GM13977 (cell line): ENCODE measurements around the gene SNX8.
A peak's percentile ranks its signal among the peaks of the same experiment; 100 is the strongest.

ENCODE experiments used
- DNase-seq: peaks from one replicate; pipeline ENCODE4 v3.0.0; 2012; ENCODE audit warnings: low spot score
- in situ Hi-C: fragments of 300-500 bp; cut with MboI; formaldehyde crosslinking; loops from one replicate; pipeline ENCODE4 v1.12.0; 2022; ENCODE audit warnings: low sequenced_read_pairs, low pct_unique_long_range_greater_than_20kb, mixed read lengths, inconsistent platforms; ENCODE audit not compliant: unreplicated experiment
- TF ChIP-seq, protein P1 (sequence below): IDR thresholded peaks from 2 replicates; pipeline ENCODE4 v1.5.1; 2012; ENCODE audit warnings: mild to moderate bottlenecking, control low read depth; ENCODE audit not compliant: insufficient read depth; ENCODE audit errors: extremely low read depth, missing control alignments

SNX8 gene

GRCh38 chr7:2231992-2232765, 82.1 kb downstream of the SNX8 start:
- in situ Hi-C loops = loop anchor here (10.0 kb wide), 1 partner anchor 113 kb away; no protein-coding TSS in a partner anchor
- DNase-seq = peak; percentile 54
- TF ChIP-seq, protein P1, sequence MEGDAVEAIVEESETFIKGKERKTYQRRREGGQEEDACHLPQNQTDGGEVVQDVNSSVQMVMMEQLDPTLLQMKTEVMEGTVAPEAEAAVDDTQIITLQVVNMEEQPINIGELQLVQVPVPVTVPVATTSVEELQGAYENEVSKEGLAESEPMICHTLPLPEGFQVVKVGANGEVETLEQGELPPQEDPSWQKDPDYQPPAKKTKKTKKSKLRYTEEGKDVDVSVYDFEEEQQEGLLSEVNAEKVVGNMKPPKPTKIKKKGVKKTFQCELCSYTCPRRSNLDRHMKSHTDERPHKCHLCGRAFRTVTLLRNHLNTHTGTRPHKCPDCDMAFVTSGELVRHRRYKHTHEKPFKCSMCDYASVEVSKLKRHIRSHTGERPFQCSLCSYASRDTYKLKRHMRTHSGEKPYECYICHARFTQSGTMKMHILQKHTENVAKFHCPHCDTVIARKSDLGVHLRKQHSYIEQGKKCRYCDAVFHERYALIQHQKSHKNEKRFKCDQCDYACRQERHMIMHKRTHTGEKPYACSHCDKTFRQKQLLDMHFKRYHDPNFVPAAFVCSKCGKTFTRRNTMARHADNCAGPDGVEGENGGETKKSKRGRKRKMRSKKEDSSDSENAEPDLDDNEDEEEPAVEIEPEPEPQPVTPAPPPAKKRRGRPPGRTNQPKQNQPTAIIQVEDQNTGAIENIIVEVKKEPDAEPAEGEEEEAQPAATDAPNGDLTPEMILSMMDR = no peak

DNA sequence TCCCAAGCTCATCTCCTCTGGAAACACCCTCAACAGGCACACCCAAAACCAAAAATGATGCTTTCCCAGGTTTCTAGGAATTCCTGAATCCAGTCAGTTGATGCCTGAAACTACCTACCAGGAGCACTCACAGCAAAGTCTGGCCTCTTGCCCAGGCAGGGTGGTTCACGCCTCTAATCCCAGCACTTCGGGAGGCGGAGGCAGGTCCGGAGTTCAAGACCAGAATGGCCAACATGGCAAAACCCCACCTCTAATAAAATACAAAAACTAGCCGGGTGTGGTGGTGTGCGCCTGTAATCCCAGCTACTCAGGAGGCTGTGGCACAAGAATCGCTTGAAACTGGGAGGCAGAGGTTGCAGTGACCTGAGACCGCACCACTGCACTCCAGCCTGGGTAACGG, 83.4 kb downstream of the SNX8 start:
- TF ChIP-seq, protein P1 = no peak
- no peak for DNase-seq
- in situ Hi-C loops = loop anchor here (10.0 kb wide), 1 partner anchor 114 kb away; no protein-coding TSS in a partner anchor

- TF ChIP-seq, protein P1 = no peak
- in situ Hi-C loops = loop anchor here (10.0 kb wide), 1 partner anchor 115 kb away; no protein-coding TSS in a partner anchor
These were observed 84.0 kb downstream of the SNX8 start for GRCh38 chr7:2230226-2230625.

DNA sequence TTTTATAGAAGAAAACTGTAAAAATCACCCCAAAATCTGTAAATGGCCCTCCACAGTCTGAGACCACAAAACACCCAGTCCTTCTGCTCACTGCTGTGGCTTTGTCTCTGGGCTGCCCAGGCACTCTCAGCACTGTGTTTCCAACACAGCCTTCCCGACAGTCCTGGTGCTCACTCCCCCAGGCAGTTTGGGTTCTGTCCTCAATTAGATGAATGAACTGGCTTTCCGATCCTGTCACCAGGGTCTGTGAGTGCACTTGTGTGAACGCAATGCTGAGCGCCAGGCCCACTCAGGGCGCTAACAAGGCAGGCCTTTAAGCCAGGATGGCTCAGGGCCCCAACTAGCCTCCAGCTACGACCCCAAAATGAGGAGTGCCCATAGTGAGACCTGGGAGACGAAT, 84.8 kb downstream of the SNX8 start:
- TF ChIP-seq, protein P1 = no peak
- in situ Hi-C loops = no loop called here

More at GRCh38 chr7:2230226-2230625, 84.0 kb downstream of the SNX8 start:
- DNase-seq = no peak

GRCh38 chr7:2228921-2229320, 85.3 kb downstream of the SNX8 start:
- no peak for DNase-seq
- TF ChIP-seq, protein P1 = no peak
- in situ Hi-C loops = no loop called here

More for the DNA sequence above, 84.8 kb downstream of the SNX8 start:
- no peak for DNase-seq

DNA sequence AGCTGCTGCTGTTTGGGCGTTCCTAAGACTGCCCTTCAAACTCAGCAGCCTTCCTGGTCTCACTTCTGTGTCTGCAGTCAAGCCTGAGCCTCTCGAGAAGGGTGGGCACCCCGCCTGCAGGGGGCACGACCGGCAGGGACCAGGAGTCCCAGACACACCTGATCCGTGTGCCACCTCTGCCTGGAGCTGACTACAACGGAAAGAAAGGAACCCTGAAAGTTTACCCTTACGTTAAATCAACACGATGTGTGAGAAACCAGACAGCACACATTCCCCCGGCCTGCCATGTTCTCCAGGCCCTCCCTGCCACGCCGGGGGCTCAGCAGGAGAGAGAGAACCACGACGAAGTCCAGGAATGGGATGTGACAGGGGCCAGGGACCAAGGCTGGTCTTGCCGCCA, 86.5 kb downstream of the SNX8 start:
- DNase-seq = no peak
- in situ Hi-C loops = no loop called here
- TF ChIP-seq, protein P1 = no peak
